H1 (cell line): Measurements from ENCODE around the gene SKAP2. TPM values are rescaled to one million over a fixed set of nuclear protein-coding genes. Genes with fewer than 3 reads are reported as not detected.

Experiments
- CTCF ChIA-PET: fragments of 300-600 bp; sonication (Branson Sonifier 250); formaldehyde crosslinking; loops from one replicate; lab custom pipeline; 2021; ENCODE audit not compliant: partially characterized antibody; lab: Charles Lee
- POLR2A ChIA-PET: fragments of 300-600 bp; sonication (Branson Sonifier 250); formaldehyde crosslinking; loops from one replicate; lab custom pipeline; 2021; ENCODE audit warnings: inconsistent platforms; ENCODE audit not compliant: partially characterized antibody; lab: Charles Lee
- DNase-seq, 2 experiments: peaks; one replicate each; pipeline versions ENCODE4 v3.0.0 to v3.0.0-alpha.2; 2010 to 2022; ENCODE audit warnings: low spot score in 2 of 2, low read depth in 1 of 2, mixed read lengths in 1 of 2
- FAIRE-seq: peaks from 2 replicates; lab custom pipeline; 2011; peaks lifted over from hg19 to GRCh38; lab: Jason Lieb, UNC
- H2AFZ ChIP-seq: 2 replicates; pipeline ENCODE4 v1.8.1; 2012; ENCODE audit warnings: low read length, inconsistent platforms
- H2AK5ac ChIP-seq: 2 replicates; pipeline ENCODE4 v1.6.1; 2013; ENCODE audit warnings: low read depth, low read length
- H2BK120ac ChIP-seq: replicated peaks from 2 replicates; pipeline ENCODE3; 2013; ENCODE audit warnings: low read depth, low read length, inconsistent platforms
- H2BK12ac ChIP-seq: 2 replicates; pipeline ENCODE4 v1.6.1; 2013; ENCODE audit warnings: low read depth, low read length
- H2BK15ac ChIP-seq: 2 replicates; pipeline ENCODE4 v1.6.1; 2013; ENCODE audit warnings: low read length
- H2BK20ac ChIP-seq: 2 replicates; pipeline ENCODE4 v1.6.1; 2013; ENCODE audit warnings: low read length
- H2BK5ac ChIP-seq: 2 replicates; pipeline ENCODE4 v1.6.1; 2013; ENCODE audit warnings: low read depth, low read length
- H3K14ac ChIP-seq: 2 replicates; pipeline ENCODE4 v1.6.1; 2013; ENCODE audit warnings: inconsistent platforms; ENCODE audit not compliant: insufficient read length
- H3K18ac ChIP-seq: 2 replicates; pipeline ENCODE4 v1.6.1; 2013; ENCODE audit warnings: low read length; ENCODE audit errors: extremely low read depth
- H3K23ac ChIP-seq: 2 replicates; pipeline ENCODE4 v1.6.1; 2013; ENCODE audit warnings: inconsistent platforms; ENCODE audit not compliant: insufficient read length
- H3K23me2 ChIP-seq: 2 replicates; pipeline ENCODE4 v1.6.1; 2013; ENCODE audit warnings: low read depth, low read length
- H3K27ac ChIP-seq: 2 replicates; pipeline ENCODE4 v1.6.1; 2011; ENCODE audit warnings: low read depth, low read length, inconsistent platforms
- H3K27me3 ChIP-seq, 4 experiments: replicated peaks in 1 of 4; 1 replicate in 1 of 4; 2 replicates in 3 of 4; pipeline versions ENCODE4 v1.6.1 to v1.8.1; 2011 to 2013; ENCODE audit warnings: low read length in 3 of 4, mild to moderate bottlenecking in 3 of 4, inconsistent platforms in 2 of 4, mixed read lengths in 2 of 4, moderate library complexity in 1 of 4; ENCODE audit not compliant: control insufficient read depth in 3 of 4, insufficient read depth in 3 of 4; ENCODE audit errors: extremely low read depth in 1 of 4
- H3K36me3 ChIP-seq, 4 experiments: 2 replicates each; pipeline versions ENCODE4 v1.6.1 to v1.8.1; 2011 to 2013; ENCODE audit warnings: mild to moderate bottlenecking in 4 of 4, low read length in 3 of 4, moderate library complexity in 2 of 4, control low read depth in 1 of 4, inconsistent platforms in 1 of 4; ENCODE audit not compliant: insufficient read depth in 4 of 4, control insufficient read depth in 2 of 4
- H3K4ac ChIP-seq: replicated peaks from 2 replicates; pipeline ENCODE3; 2013; ENCODE audit warnings: low read length, low read depth, mixed read lengths, inconsistent platforms; ENCODE audit not compliant: insufficient read length
- H3K4me1 ChIP-seq, 4 experiments: replicated peaks in 1 of 4; 1 replicate in 1 of 4; 2 replicates in 3 of 4; pipeline versions ENCODE4 v1.6.1 to v1.8.1; 2011 to 2013; ENCODE audit warnings: low read length in 3 of 4, inconsistent platforms in 2 of 4, mixed read lengths in 1 of 4; ENCODE audit not compliant: insufficient read depth in 4 of 4, control insufficient read depth in 3 of 4
- H3K4me2 ChIP-seq, 2 experiments: 2 replicates each; pipeline versions ENCODE4 v1.6.1 to v1.8.1; 2011 to 2013; ENCODE audit warnings: low read depth in 2 of 2, low read length in 2 of 2, control low read depth in 1 of 2, inconsistent platforms in 1 of 2, mild to moderate bottlenecking in 1 of 2; ENCODE audit not compliant: insufficient read depth in 1 of 2
- H3K4me3 ChIP-seq, 4 experiments: fragments of 200-600, 300-600 bp in 1 of 4; sonication (generic), shearing (Covaris generic), sonication (Bioruptor Twin) in 1 of 4; 2 replicates each; pipeline versions ENCODE4 v1.5.1 to v1.8.1; 2011 to 2016; ENCODE audit warnings: low read length in 4 of 4, low read depth in 3 of 4, control low read depth in 2 of 4, inconsistent platforms in 2 of 4, mild to moderate bottlenecking in 2 of 4, mixed read lengths in 1 of 4, moderate library complexity in 1 of 4; ENCODE audit not compliant: insufficient read depth in 2 of 4; ENCODE audit errors: extremely low read depth in 1 of 4
- H3K56ac ChIP-seq: replicated peaks from 2 replicates; pipeline ENCODE3; 2013; ENCODE audit warnings: low read depth, mild to moderate bottlenecking, mixed read lengths, low read length, inconsistent platforms; ENCODE audit not compliant: insufficient read length
- H3K79me1 ChIP-seq: 2 replicates; pipeline ENCODE4 v1.6.1; 2013; ENCODE audit warnings: low read depth, low read length, control low read depth
- H3K79me2 ChIP-seq, 2 experiments: 2 replicates each; pipeline versions ENCODE4 v1.6.1 to v1.8.1; 2012 to 2013; ENCODE audit warnings: low read length in 2 of 2, mild to moderate bottlenecking in 2 of 2, inconsistent platforms in 1 of 2; ENCODE audit not compliant: insufficient read depth in 2 of 2, control insufficient read depth in 1 of 2
- H3K9ac ChIP-seq, 4 experiments: replicated peaks in 1 of 4; 1 replicate in 1 of 4; 2 replicates in 3 of 4; pipeline versions ENCODE4 v1.6.1 to v1.8.1; 2011 to 2013; ENCODE audit warnings: low read depth in 3 of 4, low read length in 3 of 4, control low read depth in 2 of 4, mild to moderate bottlenecking in 2 of 4, moderate library complexity in 2 of 4, inconsistent platforms in 1 of 4; ENCODE audit errors: extremely low read depth in 1 of 4
- H3K9me3 ChIP-seq, 2 experiments: 2 replicates each; pipeline versions ENCODE4 v1.6.1 to v1.8.1; 2012 to 2013; ENCODE audit warnings: mild to moderate bottlenecking in 2 of 2, moderate library complexity in 2 of 2, control low read depth in 1 of 2, inconsistent platforms in 1 of 2, low read depth in 1 of 2, low read length in 1 of 2, mixed read lengths in 1 of 2; ENCODE audit not compliant: insufficient read depth in 2 of 2
- H4K20me1 ChIP-seq, 2 experiments: replicated peaks in 1 of 2; 2 replicates each; pipeline versions ENCODE3 to v1.8.1; 2011 to 2013; ENCODE audit warnings: inconsistent platforms in 2 of 2, low read length in 2 of 2, mild to moderate bottlenecking in 1 of 2; ENCODE audit not compliant: insufficient read depth in 2 of 2, control insufficient read depth in 1 of 2
- H4K5ac ChIP-seq: 2 replicates; pipeline ENCODE4 v1.6.1; 2013; ENCODE audit warnings: low read length, low read depth, mixed read lengths, inconsistent platforms; ENCODE audit not compliant: insufficient read length
- H4K8ac ChIP-seq: 2 replicates; pipeline ENCODE4 v1.8.0; 2013; ENCODE audit warnings: mild to moderate bottlenecking, moderate library complexity, low read length, inconsistent platforms; ENCODE audit not compliant: insufficient read depth; ENCODE audit errors: extremely low read depth
- H4K91ac ChIP-seq: replicated peaks from 2 replicates; pipeline ENCODE3; 2013; ENCODE audit warnings: low read length, mixed read lengths, inconsistent platforms; ENCODE audit not compliant: insufficient read length
- BCL11A ChIP-seq, 2 experiments: IDR thresholded peaks; one replicate each; pipeline ENCODE4 v1.6.1; 2011; ENCODE audit warnings: low read depth in 2 of 2, low read length in 2 of 2, mild to moderate bottlenecking in 2 of 2
- CHD1 ChIP-seq: IDR thresholded peaks from 2 replicates; pipeline ENCODE4 v1.6.1; 2012; ENCODE audit warnings: low read depth, low read length, improper control_type of control experiment
- JUN ChIP-seq: IDR thresholded peaks from 2 replicates; pipeline ENCODE4 v1.6.1; 2011; ENCODE audit warnings: low read depth, mild to moderate bottlenecking, improper control_type of control experiment, low read length
- SP4 ChIP-seq: IDR thresholded peaks from 2 replicates; pipeline ENCODE4 v1.6.1; 2012; ENCODE audit warnings: low read length, inconsistent platforms
- SRF ChIP-seq: IDR thresholded peaks from 2 replicates; pipeline ENCODE4 v1.6.1; 2011; ENCODE audit warnings: mild to moderate bottlenecking, low read depth, low read length, moderate library complexity
- TAF1 ChIP-seq: IDR thresholded peaks from 2 replicates; pipeline ENCODE4 v1.6.1; 2011; ENCODE audit warnings: mild to moderate bottlenecking, low read depth, low read length
- USF2 ChIP-seq: IDR thresholded peaks from 2 replicates; pipeline ENCODE4 v1.6.1; 2011; ENCODE audit warnings: low read length, improper control_type of control experiment
- YY1 ChIP-seq: IDR thresholded peaks from 2 replicates; pipeline ENCODE4 v1.6.1; 2011; ENCODE audit warnings: low read depth, mild to moderate bottlenecking, low read length
- WGBS, 2 experiments: shearing (Covaris generic) in 1 of 2; methylation state at CpG; one replicate each; pipeline versions ENCODE4 v1.1.6 to v1.1.7; 2013 to 2015; ENCODE audit warnings: low lambda C conversion rate in 2 of 2, mixed read lengths in 2 of 2, inconsistent platforms in 1 of 2, low coverage in 1 of 2, missing lambda C conversion rate in 1 of 2; ENCODE audit not compliant: insufficient replicate concordance in 2 of 2, insufficient coverage in 1 of 2, insufficient read length in 1 of 2; ENCODE audit errors: extremely low coverage in 1 of 2, missing lambda C conversion rate in 1 of 2; 5-methylcytosine and 5-hydroxymethylcytosine counted together
- polyA plus RNA-seq, 7 experiments: library from polyadenylated mRNA; depleted of rRNA in 3 of 7; stranded (reverse) in 5 of 7; unstranded in 2 of 7; fragments of >200 nt in 5 of 7; fragments of 200-250 nt in 2 of 7; gene quantifications; 1 replicate in 5 of 7; 2 replicates in 1 of 7; 4 replicates in 1 of 7; pipeline versions ENCODE4 v1.2.1 to v1.2.3, GENCODE V29; 2011 to 2013; ENCODE audit warnings: missing spikeins in 2 of 7, mixed read lengths in 2 of 7
- total RNA-seq: library from RNA; stranded (reverse); fragmentation: NEBNext Ultra II Directional; extraction: Animal tissue kit (Norgen Biotek cat#: 25700); gene quantifications from 2 replicates; pipeline ENCODE4 v1.2.1, GENCODE V29; 2021

Gene SKAP2
- total and polyA plus RNA-seq, 2 of the 8 experiments (the other 6 are each of a cell fraction or from before 2014, with no cell fraction given): 0.53 to 5.1 TPM

GRCh38 chr7:26627891-26628341, 236.5 kb downstream of the SKAP2 start:
- no peak overlapping the region for H3K9ac ChIP-seq
- no peaks in the 10 kb centered on the region for H3K4me1 ChIP-seq
- ChIA-PET POLR2A (no interaction called here), CTCF (interaction anchor here (0.9 to 1.9 kb wide), 5 partner anchors 40 to 251 kb away, joined by 3 to 4 read pairs (median 3); no protein-coding TSS in a partner anchor)
- H3K4me2 ChIP-seq: no peak overlapping the region
- H2BK15ac ChIP-seq: no peak overlapping the region
- H2BK12ac ChIP-seq: no peak overlapping the region
- H2AFZ ChIP-seq: no peak overlapping the region
- H2AK5ac ChIP-seq: no peak overlapping the region
- no peak for TF ChIP-seq USF2
- no peak for TF ChIP-seq BCL11A (IDR thresholded peaks at IDR 0.05; ENCODE audit: low read depth in 2 of 2, low read length in 2 of 2)
- no peak for TF ChIP-seq JUN
- no peak for TF ChIP-seq YY1
- no peak for TF ChIP-seq SRF
- no peak for TF ChIP-seq CHD1
- no peak for TF ChIP-seq SP4
- TF ChIP-seq TAF1: no peak
- no peak overlapping the region for H4K91ac ChIP-seq
- no peaks in the 10 kb centered on the region; a peak in 1 of 7 replicates for H3K27me3 ChIP-seq
- no peak overlapping the region for H3K23ac ChIP-seq
- H3K79me2 ChIP-seq: no peaks in the 10 kb centered on the region
- 93% methylated on average over 8 of the region's 11 CpGs; no CpG with 5 or more reads in 1 of the 2 experiments for WGBS, 2 experiments
- H4K8ac ChIP-seq: no peak overlapping the region; the same call in 1 of the 2 replicates
- FAIRE-seq (no peak), DNase-seq (peak in 1 of 2 experiments; percentile 29)
- no peak overlapping the region for H2BK20ac ChIP-seq
- H3K36me3 ChIP-seq: no peaks in the 10 kb centered on the region
- no peak overlapping the region for H3K4ac ChIP-seq
- H3K23me2 ChIP-seq: no peaks in the 10 kb centered on the region
- H3K14ac ChIP-seq: no peak overlapping the region
- no peaks in the 10 kb centered on the region for H3K9me3 ChIP-seq
- no peak overlapping the region for H3K56ac ChIP-seq
- no peak overlapping the region for H3K18ac ChIP-seq
- no peak overlapping the region for H4K5ac ChIP-seq
- H3K27ac ChIP-seq: no peak overlapping the region
- H2BK120ac ChIP-seq: no peak overlapping the region
- 0 out of 2 replicates have a peak overlapping the region, but pooled peaks have one; percentile 24 for H2BK5ac ChIP-seq
- no peaks in the 10 kb centered on the region for H3K79me1 ChIP-seq
- H3K4me3 ChIP-seq: no peak overlapping the region
- no peaks in the 10 kb centered on the region for H4K20me1 ChIP-seq
